HepG2 (cell line): ENCODE data around the gene GTF3A. TPM values are rescaled to one million over a fixed set of nuclear protein-coding genes. Genes with fewer than 3 reads are reported as not detected.
A peak's percentile ranks its signal among the peaks of the same experiment; 100 is the strongest.

Experiments
- ARNT ChIP-seq: fragments of 450-650 bp; IDR thresholded peaks from 2 replicates; pipeline ENCODE4 v1.6.1; 2017
- DDIT3 ChIP-seq: sonication (generic); formaldehyde crosslinking; IDR thresholded peaks from 2 replicates; pipeline ENCODE4 v1.4.0; 2020; ENCODE audit warnings: mild to moderate bottlenecking, missing genetic modification reagents
- KMT2A ChIP-seq: sonication (generic); formaldehyde crosslinking; IDR thresholded peaks from 2 replicates; pipeline ENCODE4 v1.4.0; 2020; ENCODE audit warnings: missing genetic modification reagents
- SATB2 ChIP-seq: sonication (generic); formaldehyde crosslinking; IDR thresholded peaks from 2 replicates; pipeline ENCODE4 v1.5.0; 2020; ENCODE audit warnings: missing genetic modification reagents
- TCF12 ChIP-seq, 2 experiments: fragments of 450-650 bp in 1 of 2; sonication (generic) in 1 of 2; formaldehyde crosslinking in 1 of 2; IDR thresholded peaks; 2 replicates each; pipeline versions ENCODE4 v1.6.1 to v1.8.0; 2017 to 2022; ENCODE audit warnings: antibody characterized with exemption in 1 of 2, mild to moderate bottlenecking in 1 of 2, missing genetic modification reagents in 1 of 2, moderate library complexity in 1 of 2
- ZNF142 ChIP-seq: sonication (generic); formaldehyde crosslinking; IDR thresholded peaks from 2 replicates; pipeline ENCODE4 v1.4.0; 2020; ENCODE audit warnings: missing genetic modification reagents
- ZNF563 ChIP-seq: sonication (generic); formaldehyde crosslinking; IDR thresholded peaks from 2 replicates; pipeline ENCODE4 v1.8.0; 2022; ENCODE audit warnings: mild to moderate bottlenecking, moderate library complexity, missing genetic modification reagents
- ZNF598 ChIP-seq: sonication (generic); formaldehyde crosslinking; IDR thresholded peaks from 2 replicates; pipeline ENCODE4 v1.5.1; 2020; ENCODE audit warnings: mild to moderate bottlenecking, missing genetic modification reagents, borderline replicate concordance
- ZNF713 ChIP-seq: sonication (generic); formaldehyde crosslinking; IDR thresholded peaks from 2 replicates; pipeline ENCODE4 v1.4.0; 2020; ENCODE audit warnings: mild to moderate bottlenecking, missing genetic modification reagents
- polyA plus RNA-seq, 8 experiments: library from polyadenylated mRNA; depleted of rRNA in 3 of 8; stranded (reverse) in 7 of 8; unstranded in 1 of 8; fragments of >200 nt; fragmentation: Illumina TruSeq in 4 of 8; extraction: Trizol in 4 of 8; gene quantifications; 2 replicates each; pipeline versions ENCODE4 v1.2.1 to v1.2.3, GENCODE V29; 2011 to 2016; ENCODE audit warnings: low read depth in 4 of 8, missing spikeins in 1 of 8, mixed read lengths in 1 of 8; ENCODE audit not compliant: insufficient read depth in 1 of 8
- total RNA-seq, 5 experiments: library from RNA; depleted of rRNA; stranded (reverse); fragments of >200 nt; fragmentation: Illumina TruSeq; extraction: Trizol; gene quantifications; 2 replicates each; pipeline ENCODE4 v1.2.3, GENCODE V29; 2016; ENCODE audit warnings: low read depth in 1 of 5
- TF ChIP-seq, protein P1 (sequence below): sonication (generic); formaldehyde crosslinking; IDR thresholded peaks from 2 replicates; pipeline ENCODE4 v1.4.0; 2020; ENCODE audit warnings: missing genetic modification reagents, borderline replicate concordance
- TF ChIP-seq, protein P2 (sequence below): sonication (generic); formaldehyde crosslinking; IDR thresholded peaks from 2 replicates; pipeline ENCODE4 v1.5.0; 2020; ENCODE audit warnings: missing genetic modification reagents
- TF ChIP-seq, protein P3 (sequence below): IDR thresholded peaks from 2 replicates; pipeline ENCODE4 v1.4.0; 2020; ENCODE audit warnings: mild to moderate bottlenecking, missing genetic modification reagents
- TF ChIP-seq, protein P4 (sequence below): sonication (generic); formaldehyde crosslinking; IDR thresholded peaks from 2 replicates; pipeline ENCODE4 v1.4.0; 2020; ENCODE audit warnings: missing genetic modification reagents

Gene GTF3A
- total and polyA plus RNA-seq, 2 of the 13 experiments (the other 11 are each of a cell fraction or from before 2014, with no cell fraction given), result 42.1 to 176 TPM

DNA sequence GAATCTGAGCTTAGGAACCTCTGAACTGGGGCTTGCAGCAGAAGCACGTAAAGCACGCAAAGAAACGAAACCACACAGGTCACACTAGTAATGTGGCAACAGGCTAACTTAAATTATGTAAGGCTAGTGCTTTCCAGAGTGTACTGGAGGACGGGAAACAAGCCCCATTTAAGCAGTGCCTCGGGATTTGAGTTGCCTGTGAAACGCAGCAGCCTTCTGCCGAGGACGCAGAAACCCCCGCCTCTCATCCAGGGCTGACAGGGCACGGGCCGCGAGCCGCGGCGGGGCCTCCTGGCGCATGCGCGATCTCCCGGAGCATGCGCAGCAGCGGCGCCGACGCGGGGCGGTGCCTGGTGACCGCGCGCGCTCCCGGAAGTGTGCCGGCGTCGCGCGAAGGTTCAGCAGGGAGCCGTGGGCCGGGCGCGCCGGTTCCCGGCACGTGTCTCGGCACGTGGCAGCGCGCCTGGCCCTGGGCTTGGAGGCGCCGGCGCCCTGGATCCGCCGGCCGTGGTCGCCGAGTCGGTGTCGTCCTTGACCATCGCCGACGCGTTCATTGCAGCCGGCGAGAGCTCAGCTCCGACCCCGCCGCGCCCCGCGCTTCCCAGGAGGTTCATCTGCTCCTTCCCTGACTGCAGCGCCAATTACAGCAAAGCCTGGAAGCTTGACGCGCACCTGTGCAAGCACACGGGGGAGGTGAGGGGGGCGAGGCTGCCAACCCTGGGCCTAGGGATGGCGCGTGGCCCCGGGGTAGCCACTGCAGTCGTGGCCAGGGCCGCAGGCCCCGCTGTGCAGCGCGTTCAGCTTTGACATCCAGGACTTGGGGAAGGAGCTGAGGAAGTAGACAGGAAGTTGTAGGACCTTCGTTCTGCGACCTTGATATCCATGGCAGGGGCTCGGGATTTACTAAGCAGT lies at the start of gene GTF3A (continued):
- TF ChIP-seq, protein P1, sequence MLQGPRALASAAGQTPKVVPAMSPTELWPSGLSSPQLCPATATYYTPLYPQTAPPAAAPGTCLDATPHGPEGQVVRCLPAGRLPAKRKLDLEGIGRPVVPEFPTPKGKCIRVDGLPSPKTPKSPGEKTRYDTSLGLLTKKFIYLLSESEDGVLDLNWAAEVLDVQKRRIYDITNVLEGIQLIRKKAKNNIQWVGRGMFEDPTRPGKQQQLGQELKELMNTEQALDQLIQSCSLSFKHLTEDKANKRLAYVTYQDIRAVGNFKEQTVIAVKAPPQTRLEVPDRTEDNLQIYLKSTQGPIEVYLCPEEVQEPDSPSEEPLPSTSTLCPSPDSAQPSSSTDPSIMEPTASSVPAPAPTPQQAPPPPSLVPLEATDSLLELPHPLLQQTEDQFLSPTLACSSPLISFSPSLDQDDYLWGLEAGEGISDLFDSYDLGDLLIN (CRISPR knock-in tag), result peak; percentile 63; the same call in 1 of the 2 replicates
- TF ChIP-seq, protein P2, sequence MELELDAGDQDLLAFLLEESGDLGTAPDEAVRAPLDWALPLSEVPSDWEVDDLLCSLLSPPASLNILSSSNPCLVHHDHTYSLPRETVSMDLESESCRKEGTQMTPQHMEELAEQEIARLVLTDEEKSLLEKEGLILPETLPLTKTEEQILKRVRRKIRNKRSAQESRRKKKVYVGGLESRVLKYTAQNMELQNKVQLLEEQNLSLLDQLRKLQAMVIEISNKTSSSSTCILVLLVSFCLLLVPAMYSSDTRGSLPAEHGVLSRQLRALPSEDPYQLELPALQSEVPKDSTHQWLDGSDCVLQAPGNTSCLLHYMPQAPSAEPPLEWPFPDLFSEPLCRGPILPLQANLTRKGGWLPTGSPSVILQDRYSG (CRISPR knock-in tag), result peak; percentile 96
- TF ChIP-seq, protein P3, sequence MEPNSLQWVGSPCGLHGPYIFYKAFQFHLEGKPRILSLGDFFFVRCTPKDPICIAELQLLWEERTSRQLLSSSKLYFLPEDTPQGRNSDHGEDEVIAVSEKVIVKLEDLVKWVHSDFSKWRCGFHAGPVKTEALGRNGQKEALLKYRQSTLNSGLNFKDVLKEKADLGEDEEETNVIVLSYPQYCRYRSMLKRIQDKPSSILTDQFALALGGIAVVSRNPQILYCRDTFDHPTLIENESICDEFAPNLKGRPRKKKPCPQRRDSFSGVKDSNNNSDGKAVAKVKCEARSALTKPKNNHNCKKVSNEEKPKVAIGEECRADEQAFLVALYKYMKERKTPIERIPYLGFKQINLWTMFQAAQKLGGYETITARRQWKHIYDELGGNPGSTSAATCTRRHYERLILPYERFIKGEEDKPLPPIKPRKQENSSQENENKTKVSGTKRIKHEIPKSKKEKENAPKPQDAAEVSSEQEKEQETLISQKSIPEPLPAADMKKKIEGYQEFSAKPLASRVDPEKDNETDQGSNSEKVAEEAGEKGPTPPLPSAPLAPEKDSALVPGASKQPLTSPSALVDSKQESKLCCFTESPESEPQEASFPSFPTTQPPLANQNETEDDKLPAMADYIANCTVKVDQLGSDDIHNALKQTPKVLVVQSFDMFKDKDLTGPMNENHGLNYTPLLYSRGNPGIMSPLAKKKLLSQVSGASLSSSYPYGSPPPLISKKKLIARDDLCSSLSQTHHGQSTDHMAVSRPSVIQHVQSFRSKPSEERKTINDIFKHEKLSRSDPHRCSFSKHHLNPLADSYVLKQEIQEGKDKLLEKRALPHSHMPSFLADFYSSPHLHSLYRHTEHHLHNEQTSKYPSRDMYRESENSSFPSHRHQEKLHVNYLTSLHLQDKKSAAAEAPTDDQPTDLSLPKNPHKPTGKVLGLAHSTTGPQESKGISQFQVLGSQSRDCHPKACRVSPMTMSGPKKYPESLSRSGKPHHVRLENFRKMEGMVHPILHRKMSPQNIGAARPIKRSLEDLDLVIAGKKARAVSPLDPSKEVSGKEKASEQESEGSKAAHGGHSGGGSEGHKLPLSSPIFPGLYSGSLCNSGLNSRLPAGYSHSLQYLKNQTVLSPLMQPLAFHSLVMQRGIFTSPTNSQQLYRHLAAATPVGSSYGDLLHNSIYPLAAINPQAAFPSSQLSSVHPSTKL (CRISPR knock-in tag), result peak; percentile 26; the same call in 1 of the 2 replicates
- TF ChIP-seq SATB2 (CRISPR knock-in tag) (peak; percentile 96; the same call in 1 of the 2 replicates), ZNF598 (peak; percentile 90; the same call in 1 of the 2 replicates), TCF12 (IDR thresholded peaks at IDR 0.05) (no peak), TCF12 (CRISPR knock-in tag; IDR thresholded peaks at IDR 0.05) (peak; percentile 91), ARNT (no peak), ZNF563 (CRISPR knock-in tag) (peak; percentile 100), DDIT3 (no peak), ZNF142 (CRISPR knock-in tag) (peak; percentile 80; the same call in 1 of the 2 replicates), ZNF713 (CRISPR knock-in tag) (no peak), KMT2A (CRISPR knock-in tag) (peak; percentile 66; the same call in 1 of the 2 replicates)
- TF ChIP-seq, protein P4, sequence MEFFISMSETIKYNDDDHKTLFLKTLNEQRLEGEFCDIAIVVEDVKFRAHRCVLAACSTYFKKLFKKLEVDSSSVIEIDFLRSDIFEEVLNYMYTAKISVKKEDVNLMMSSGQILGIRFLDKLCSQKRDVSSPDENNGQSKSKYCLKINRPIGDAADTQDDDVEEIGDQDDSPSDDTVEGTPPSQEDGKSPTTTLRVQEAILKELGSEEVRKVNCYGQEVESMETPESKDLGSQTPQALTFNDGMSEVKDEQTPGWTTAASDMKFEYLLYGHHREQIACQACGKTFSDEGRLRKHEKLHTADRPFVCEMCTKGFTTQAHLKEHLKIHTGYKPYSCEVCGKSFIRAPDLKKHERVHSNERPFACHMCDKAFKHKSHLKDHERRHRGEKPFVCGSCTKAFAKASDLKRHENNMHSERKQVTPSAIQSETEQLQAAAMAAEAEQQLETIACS (CRISPR knock-in tag), result peak; percentile 88
